Measurements from ENCODE around the gene STRA6.

DNA sequence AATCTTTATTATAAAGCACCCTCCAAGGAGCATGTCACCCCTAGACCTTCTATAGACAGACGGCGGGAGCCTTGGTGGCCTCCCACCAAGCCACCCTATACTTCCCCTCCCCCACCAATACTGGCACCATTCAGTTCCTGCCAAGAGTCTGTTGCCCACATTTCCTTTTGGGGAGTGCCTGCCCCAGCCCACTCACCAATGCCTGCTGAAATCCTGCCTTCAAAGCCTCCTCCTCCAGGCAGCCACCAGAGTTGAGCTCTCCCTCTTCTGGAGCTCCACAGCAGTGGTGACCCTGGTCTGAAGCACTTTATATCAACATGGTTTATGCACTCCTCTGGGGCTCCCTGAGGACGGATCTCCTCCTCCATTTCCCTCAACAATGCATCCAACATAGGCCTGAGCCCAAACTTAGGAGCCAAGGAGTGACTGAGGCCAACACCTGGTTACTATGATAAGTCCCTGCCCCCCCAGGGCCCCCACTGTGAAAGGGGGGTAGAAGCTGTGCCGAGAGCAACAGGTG, 42.3 kb upstream of the STRA6 start:
- TF ChIP-seq ASH2L (IDR thresholded peaks at IDR 0.05; ENCODE audit: low read length) = no peak
- TF ChIP-seq, protein P1, sequence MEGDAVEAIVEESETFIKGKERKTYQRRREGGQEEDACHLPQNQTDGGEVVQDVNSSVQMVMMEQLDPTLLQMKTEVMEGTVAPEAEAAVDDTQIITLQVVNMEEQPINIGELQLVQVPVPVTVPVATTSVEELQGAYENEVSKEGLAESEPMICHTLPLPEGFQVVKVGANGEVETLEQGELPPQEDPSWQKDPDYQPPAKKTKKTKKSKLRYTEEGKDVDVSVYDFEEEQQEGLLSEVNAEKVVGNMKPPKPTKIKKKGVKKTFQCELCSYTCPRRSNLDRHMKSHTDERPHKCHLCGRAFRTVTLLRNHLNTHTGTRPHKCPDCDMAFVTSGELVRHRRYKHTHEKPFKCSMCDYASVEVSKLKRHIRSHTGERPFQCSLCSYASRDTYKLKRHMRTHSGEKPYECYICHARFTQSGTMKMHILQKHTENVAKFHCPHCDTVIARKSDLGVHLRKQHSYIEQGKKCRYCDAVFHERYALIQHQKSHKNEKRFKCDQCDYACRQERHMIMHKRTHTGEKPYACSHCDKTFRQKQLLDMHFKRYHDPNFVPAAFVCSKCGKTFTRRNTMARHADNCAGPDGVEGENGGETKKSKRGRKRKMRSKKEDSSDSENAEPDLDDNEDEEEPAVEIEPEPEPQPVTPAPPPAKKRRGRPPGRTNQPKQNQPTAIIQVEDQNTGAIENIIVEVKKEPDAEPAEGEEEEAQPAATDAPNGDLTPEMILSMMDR (IDR thresholded peaks at IDR 0.05; ENCODE audit: control extremely low read depth in 1 of 3, insufficient read depth in 1 of 3, low read depth in 1 of 3, low read length in 3 of 3) = no peak
- TF ChIP-seq, protein P2, sequence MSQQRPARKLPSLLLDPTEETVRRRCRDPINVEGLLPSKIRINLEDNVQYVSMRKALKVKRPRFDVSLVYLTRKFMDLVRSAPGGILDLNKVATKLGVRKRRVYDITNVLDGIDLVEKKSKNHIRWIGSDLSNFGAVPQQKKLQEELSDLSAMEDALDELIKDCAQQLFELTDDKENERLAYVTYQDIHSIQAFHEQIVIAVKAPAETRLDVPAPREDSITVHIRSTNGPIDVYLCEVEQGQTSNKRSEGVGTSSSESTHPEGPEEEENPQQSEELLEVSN (IDR thresholded peaks at IDR 0.05) = no peak
- TF ChIP-seq HDAC6 (IDR thresholded peaks at IDR 0.05; ENCODE audit: low read depth, low read length) = no peak
- no peak for TF ChIP-seq EZH2 (IDR thresholded peaks at IDR 0.05; ENCODE audit: low read depth, low read length, severe bottlenecking)
- no peak for TF ChIP-seq RNF2 (IDR thresholded peaks at IDR 0.05; ENCODE audit: borderline replicate concordance, low read depth, low read length, missing control alignments, poor library complexity, severe bottlenecking)
- no peak for TF ChIP-seq TCF12 (IDR thresholded peaks at IDR 0.05; ENCODE audit: low read depth, low read length)
- no peak for TF ChIP-seq SIN3A (conservative IDR thresholded peaks at IDR 0.05 in 1 of 2, IDR thresholded peaks at IDR 0.05 in 1 of 2; ENCODE audit: low read depth in 1 of 2, low read length in 2 of 2)
- no peak for TF ChIP-seq POLR2A (IDR thresholded peaks at IDR 0.05; ENCODE audit: control extremely low read depth in 1 of 2, low read depth in 2 of 2, low read length in 2 of 2)
- TF ChIP-seq POLR2AphosphoS5 (IDR thresholded peaks at IDR 0.05; ENCODE audit: low read depth, low read length) = no peak
- TF ChIP-seq, protein P3, sequence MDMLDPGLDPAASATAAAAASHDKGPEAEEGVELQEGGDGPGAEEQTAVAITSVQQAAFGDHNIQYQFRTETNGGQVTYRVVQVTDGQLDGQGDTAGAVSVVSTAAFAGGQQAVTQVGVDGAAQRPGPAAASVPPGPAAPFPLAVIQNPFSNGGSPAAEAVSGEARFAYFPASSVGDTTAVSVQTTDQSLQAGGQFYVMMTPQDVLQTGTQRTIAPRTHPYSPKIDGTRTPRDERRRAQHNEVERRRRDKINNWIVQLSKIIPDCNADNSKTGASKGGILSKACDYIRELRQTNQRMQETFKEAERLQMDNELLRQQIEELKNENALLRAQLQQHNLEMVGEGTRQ (IDR thresholded peaks at IDR 0.05; ENCODE audit: low read length) = no peak

Data from H1 (cell line).